Lower leg skin (tissue), 3 donors: ENCODE results near the gene COX6A1.

Experiments used
- POLR2A ChIP-seq, 2 donors: fragments of 450-650 bp; IDR thresholded peaks; one replicate each; pipeline ENCODE4 v1.6.1; 2016 to 2017; ENCODE audit warnings: antibody characterized with exemption in 2 of 2, mild to moderate bottlenecking in 1 of 2, moderate library complexity in 1 of 2
- TF ChIP-seq, protein P1 (sequence below), 3 donors: fragments of 450-650 bp; IDR thresholded peaks; one replicate each; pipeline ENCODE4 v1.5.1; 2016; ENCODE audit warnings: antibody characterized with exemption in 3 of 3, mild to moderate bottlenecking in 3 of 3, moderate library complexity in 2 of 3

DNA sequence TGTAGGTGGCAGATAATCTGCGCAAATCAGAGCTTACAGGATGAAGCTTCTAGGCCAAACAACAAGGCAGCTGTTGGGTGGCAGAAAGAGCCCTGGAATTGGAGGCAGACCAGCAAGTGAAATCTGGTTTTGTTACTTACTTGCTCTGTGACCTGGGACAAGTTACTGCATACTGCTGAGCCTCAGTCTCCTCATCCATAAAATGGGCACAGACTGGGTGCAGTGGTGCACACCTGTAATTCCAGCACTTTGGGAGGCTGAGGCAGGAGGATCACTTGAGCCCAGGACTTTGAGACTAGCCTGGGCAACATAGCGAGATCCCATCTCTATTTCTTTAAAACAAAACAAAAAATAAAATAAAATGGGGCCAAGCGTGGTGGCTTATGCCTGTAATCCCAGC lies 31.4 kb upstream of the COX6A1 start:
- TF ChIP-seq, protein P1, sequence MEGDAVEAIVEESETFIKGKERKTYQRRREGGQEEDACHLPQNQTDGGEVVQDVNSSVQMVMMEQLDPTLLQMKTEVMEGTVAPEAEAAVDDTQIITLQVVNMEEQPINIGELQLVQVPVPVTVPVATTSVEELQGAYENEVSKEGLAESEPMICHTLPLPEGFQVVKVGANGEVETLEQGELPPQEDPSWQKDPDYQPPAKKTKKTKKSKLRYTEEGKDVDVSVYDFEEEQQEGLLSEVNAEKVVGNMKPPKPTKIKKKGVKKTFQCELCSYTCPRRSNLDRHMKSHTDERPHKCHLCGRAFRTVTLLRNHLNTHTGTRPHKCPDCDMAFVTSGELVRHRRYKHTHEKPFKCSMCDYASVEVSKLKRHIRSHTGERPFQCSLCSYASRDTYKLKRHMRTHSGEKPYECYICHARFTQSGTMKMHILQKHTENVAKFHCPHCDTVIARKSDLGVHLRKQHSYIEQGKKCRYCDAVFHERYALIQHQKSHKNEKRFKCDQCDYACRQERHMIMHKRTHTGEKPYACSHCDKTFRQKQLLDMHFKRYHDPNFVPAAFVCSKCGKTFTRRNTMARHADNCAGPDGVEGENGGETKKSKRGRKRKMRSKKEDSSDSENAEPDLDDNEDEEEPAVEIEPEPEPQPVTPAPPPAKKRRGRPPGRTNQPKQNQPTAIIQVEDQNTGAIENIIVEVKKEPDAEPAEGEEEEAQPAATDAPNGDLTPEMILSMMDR (IDR thresholded peaks at IDR 0.05): no peak
- TF ChIP-seq POLR2A (IDR thresholded peaks at IDR 0.05): no peak
